Globus pallidus (tissue), 1 donor: Measurements from ENCODE around the gene NXPH1.
"Not testable (repeated sequence)": the region's sequence is repeated elsewhere in the genome, so short reads cannot be mapped to it uniquely, and the experiment has no call there.

ENCODE experiments used
- DNase-seq: peaks from one replicate; pipeline ENCODE4 v3.0.0-alpha.2; 2015; ENCODE audit warnings: low spot score

Gene NXPH1

GRCh38 chr7:8719102-8719501, 285.7 kb downstream of the NXPH1 start:
- no peak for DNase-seq

GRCh38 chr7:8724080-8724718, 290.8 kb downstream of the NXPH1 start:
- peak; percentile 45 for DNase-seq

- not testable (repeated sequence) for DNase-seq
Measured at GRCh38 chr7:8731756-8732155, 298.3 kb downstream of the NXPH1 start.

GRCh38 chr7:8739837-8740236, 306.4 kb downstream of the NXPH1 start:
- no peak for DNase-seq

- no peak for DNase-seq
Measured at GRCh38 chr7:8742837-8743236, 309.4 kb downstream of the NXPH1 start.

GRCh38 chr7:8747338-8747737, 313.9 kb downstream of the NXPH1 start:
- DNase-seq: no peak

- no peak for DNase-seq
Measured at GRCh38 chr7:8751557-8752231, 318.3 kb downstream of the NXPH1 start.

- no peak for DNase-seq
Measured at GRCh38 chr7:8753355-8753754, 319.9 kb downstream of the NXPH1 start.

GRCh38 chr7:8761731-8762130, 328.3 kb downstream of the NXPH1 start:
- no peak for DNase-seq

- DNase-seq: no peak
Measured at GRCh38 chr7:8762803-8763202, 329.4 kb downstream of the NXPH1 start.

GRCh38 chr7:8765374-8765773, 332.0 kb downstream of the NXPH1 start:
- DNase-seq: no peak

GRCh38 chr7:8773518-8773917, 340.1 kb downstream of the NXPH1 start:
- no peak for DNase-seq

- no peak for DNase-seq
Measured at GRCh38 chr7:8778459-8778858, 345.1 kb downstream of the NXPH1 start.

GRCh38 chr7:8781166-8781565, 347.8 kb downstream of the NXPH1 start:
- no peak for DNase-seq

GRCh38 chr7:8783229-8783628, 349.8 kb downstream of the NXPH1 start:
- no peak for DNase-seq

GRCh38 chr7:8785081-8785480, 351.7 kb downstream of the NXPH1 start:
- DNase-seq: no peak

- DNase-seq: no peak
Measured at GRCh38 chr7:8800986-8801385, 367.6 kb downstream of the NXPH1 start.
